HepG2 (cell line): ENCODE data around the gene ZNF273. TPM values are rescaled to one million over a fixed set of nuclear protein-coding genes. Genes with fewer than 3 reads are reported as not detected.
A peak's percentile ranks its signal among the peaks of the same experiment; 100 is the strongest.

Experiments
- ATAC-seq: fragments of 200-7000 bp; cut with Tn5 transposase; 3 replicates; pipeline ENCODE4 v1.9.1; 2020; ENCODE audit warnings: mild to moderate bottlenecking, moderate library complexity
- BruUV-seq: library from RNA; stranded (reverse); fragments of 400-500 nt; replicated peaks from 2 replicates; lab custom pipeline; 2021; lab: Mats Ljungman, UMichigan
- CTCF ChIA-PET: fragments of 300-600 bp; formaldehyde crosslinking; extraction: SDS; loops from one replicate; lab custom pipeline; 2021; ENCODE audit warnings: low total read pairs, inconsistent platforms, low intra/inter-chr PET ratio; lab: Yijun Ruan, JAX
- POLR2A ChIA-PET: fragments of 350-600 bp; sonication (Branson Sonifier 250); formaldehyde crosslinking; loops from one replicate; lab custom pipeline; 2020; ENCODE audit warnings: antibody characterized with exemption, inconsistent platforms; lab: Yijun Ruan, JAX
- DNase-seq: peaks from one replicate; pipeline ENCODE4 v3.0.0-alpha.2; 2015; ENCODE audit warnings: low spot score
- FAIRE-seq: peaks from 3 replicates; lab custom pipeline; 2011; peaks lifted over from hg19 to GRCh38; lab: Jason Lieb, UNC
- H2AFZ ChIP-seq: one replicate; pipeline ENCODE4 v1.6.1; 2011; ENCODE audit warnings: low read length, inconsistent platforms
- H3K27ac ChIP-seq: fragments of 300-600 bp; 3 replicates; pipeline ENCODE4 v1.8.0; 2011; ENCODE audit warnings: mixed run types, mild to moderate bottlenecking, mixed read lengths, low read length, inconsistent platforms; ENCODE audit not compliant: insufficient read depth; ENCODE audit errors: extremely low read length
- H3K27me3 ChIP-seq, 2 experiments: fragments of 200-600 bp in 1 of 2; 2 replicates in 1 of 2; 3 replicates in 1 of 2; pipeline versions ENCODE4 v1.6.0 to v1.8.0; 2011; ENCODE audit warnings: low read length in 2 of 2, mild to moderate bottlenecking in 2 of 2, moderate library complexity in 2 of 2, inconsistent platforms in 1 of 2; ENCODE audit not compliant: insufficient read depth in 2 of 2, control insufficient read depth in 1 of 2
- H3K36me3 ChIP-seq, 2 experiments: fragments of 200-600 bp in 1 of 2; replicated peaks in 1 of 2; 2 replicates in 1 of 2; 3 replicates in 1 of 2; pipeline versions ENCODE4 v1.5.1 to v1.8.0; 2011; ENCODE audit warnings: low read length in 2 of 2, inconsistent platforms in 1 of 2; ENCODE audit not compliant: insufficient read depth in 2 of 2, control insufficient read depth in 1 of 2
- H3K4me1 ChIP-seq: 2 replicates; pipeline ENCODE4 v1.5.1; 2012; ENCODE audit warnings: low read length, inconsistent platforms; ENCODE audit not compliant: insufficient read depth
- H3K4me2 ChIP-seq: 2 replicates; pipeline ENCODE4 v1.6.0; 2011; ENCODE audit warnings: low read depth, low read length, inconsistent platforms
- H3K4me3 ChIP-seq, 3 experiments: fragments of 200-600 bp in 1 of 3; sonication (generic), shearing (Covaris generic) in 1 of 3; replicated peaks in 1 of 3; 2 replicates each; pipeline ENCODE4 v1.5.1; 2011 to 2016; ENCODE audit warnings: low read length in 3 of 3, inconsistent platforms in 2 of 3, low read depth in 2 of 3, mild to moderate bottlenecking in 2 of 3, control low read depth in 1 of 3, mixed read lengths in 1 of 3; ENCODE audit not compliant: insufficient read depth in 1 of 3
- H3K79me2 ChIP-seq: one replicate; pipeline ENCODE4 v1.6.1; 2011; ENCODE audit warnings: low read length, inconsistent platforms; ENCODE audit not compliant: insufficient read depth
- H3K9ac ChIP-seq: 2 replicates; pipeline ENCODE4 v1.6.0; 2011; ENCODE audit warnings: mild to moderate bottlenecking, low read depth, low read length, inconsistent platforms; ENCODE audit not compliant: insufficient read depth
- H3K9me3 ChIP-seq: 2 replicates; pipeline ENCODE4 v1.5.1; 2012; ENCODE audit warnings: mild to moderate bottlenecking, low read length
- H4K20me1 ChIP-seq: 2 replicates; pipeline ENCODE4 v1.6.0; 2011; ENCODE audit warnings: inconsistent platforms, mild to moderate bottlenecking, low read length, moderate library complexity; ENCODE audit not compliant: insufficient read depth
- CHCHD3 ChIP-seq: sonication (generic); formaldehyde crosslinking; IDR thresholded peaks from 2 replicates; pipeline ENCODE4 v1.8.0; 2022; ENCODE audit warnings: mild to moderate bottlenecking, missing genetic modification reagents, moderate library complexity
- JDP2 ChIP-seq: sonication (generic); formaldehyde crosslinking; IDR thresholded peaks from 2 replicates; pipeline ENCODE4 v1.8.1; 2022; ENCODE audit warnings: missing genetic modification reagents, borderline replicate concordance
- KMT2A ChIP-seq: sonication (generic); formaldehyde crosslinking; IDR thresholded peaks from 2 replicates; pipeline ENCODE4 v1.4.0; 2020; ENCODE audit warnings: missing genetic modification reagents
- LCORL ChIP-seq, 2 experiments: fragments of 450-650 bp in 1 of 2; sonication (generic) in 1 of 2; formaldehyde crosslinking in 1 of 2; IDR thresholded peaks; 2 replicates each; pipeline versions ENCODE4 v1.5.0 to v1.6.1; 2017 to 2020; ENCODE audit warnings: antibody characterized with exemption in 1 of 2, missing genetic modification reagents in 1 of 2
- MEIS1 ChIP-seq: sonication (generic); formaldehyde crosslinking; IDR thresholded peaks from 2 replicates; pipeline ENCODE4 v1.9.0; 2021; ENCODE audit warnings: mild to moderate bottlenecking, missing genetic modification reagents, moderate library complexity, borderline replicate concordance
- MYNN ChIP-seq: sonication (generic); formaldehyde crosslinking; IDR thresholded peaks from 2 replicates; pipeline ENCODE4 v1.4.0; 2020; ENCODE audit warnings: mild to moderate bottlenecking, low read depth, missing genetic modification reagents
- NFYC ChIP-seq: IDR thresholded peaks from 2 replicates; pipeline ENCODE4 v1.6.1; 2016; ENCODE audit warnings: missing genetic modification reagents, missing compliant biosample characterization
- SAP130 ChIP-seq: IDR thresholded peaks from 2 replicates; pipeline ENCODE4 v1.6.1; 2016; ENCODE audit warnings: low read depth
- SP1 ChIP-seq, 2 experiments: fragments of 450-650 bp in 1 of 2; sonication (generic) in 1 of 2; formaldehyde crosslinking in 1 of 2; IDR thresholded peaks; 2 replicates each; pipeline versions ENCODE4 v1.4.0 to v1.6.1; 2016 to 2020; ENCODE audit warnings: missing genetic modification reagents in 1 of 2
- ZFP36L2 ChIP-seq: sonication (generic); formaldehyde crosslinking; IDR thresholded peaks from 2 replicates; pipeline ENCODE4 v1.4.0; 2020; ENCODE audit warnings: missing genetic modification reagents
- ZFP82 ChIP-seq: sonication (generic); formaldehyde crosslinking; IDR thresholded peaks from 2 replicates; pipeline ENCODE4 v1.5.1; 2020; ENCODE audit warnings: mild to moderate bottlenecking, missing genetic modification reagents, borderline replicate concordance
- ZFY ChIP-seq: sonication (generic); formaldehyde crosslinking; IDR thresholded peaks from 2 replicates; pipeline ENCODE4 v1.4.0; 2020; ENCODE audit warnings: missing genetic modification reagents
- ZMYM4 ChIP-seq: sonication (generic); formaldehyde crosslinking; IDR thresholded peaks from 2 replicates; pipeline ENCODE4 v1.8.1; 2023; ENCODE audit warnings: mild to moderate bottlenecking, missing genetic modification reagents
- ZNF180 ChIP-seq: sonication (generic); formaldehyde crosslinking; IDR thresholded peaks from 2 replicates; pipeline ENCODE4 v1.4.0; 2020; ENCODE audit warnings: low read depth, missing genetic modification reagents, borderline replicate concordance
- ZNF230 ChIP-seq: sonication (generic); formaldehyde crosslinking; IDR thresholded peaks from 2 replicates; pipeline ENCODE4 v1.4.0; 2020; ENCODE audit warnings: mild to moderate bottlenecking, missing genetic modification reagents
- ZNF331 ChIP-seq: sonication (generic); formaldehyde crosslinking; IDR thresholded peaks from 2 replicates; pipeline ENCODE4 v1.4.0; 2020; ENCODE audit warnings: missing genetic modification reagents
- ZNF558 ChIP-seq: sonication (generic); formaldehyde crosslinking; IDR thresholded peaks from 2 replicates; pipeline ENCODE4 v1.9.0; 2022; ENCODE audit warnings: mild to moderate bottlenecking, missing genetic modification reagents, borderline replicate concordance
- ZNF574 ChIP-seq: sonication (generic); formaldehyde crosslinking; IDR thresholded peaks from 2 replicates; pipeline ENCODE4 v1.4.0; 2020; ENCODE audit warnings: missing genetic modification reagents
- ZNF747 ChIP-seq: sonication (generic); formaldehyde crosslinking; IDR thresholded peaks from 2 replicates; pipeline ENCODE4 v1.8.1; 2023; ENCODE audit warnings: missing genetic modification reagents, mild to moderate bottlenecking, borderline replicate concordance
- WGBS: methylation state at CpG from one replicate; pipeline ENCODE4 v1.1.6; 2017; ENCODE audit warnings: low lambda C conversion rate; 5-methylcytosine and 5-hydroxymethylcytosine counted together
- in situ Hi-C: cut with HindIII; loops from 2 replicates; pipeline ENCODE4 v1.10.0; 2017; ENCODE audit warnings: low pct_unique_long_range_greater_than_20kb; ENCODE audit not compliant: extremely low pct_ligation_motif_present
- intact Hi-C: fragments of 100-400 bp; cut with micrococcal nuclease; formaldehyde crosslinking; loops from one replicate; pipeline ENCODE4 v1.10.0; 2022; ENCODE audit not compliant: unreplicated experiment
- polyA plus RNA-seq, 8 experiments: library from polyadenylated mRNA; depleted of rRNA in 3 of 8; stranded (reverse) in 7 of 8; unstranded in 1 of 8; fragments of >200 nt; fragmentation: Illumina TruSeq in 4 of 8; extraction: Trizol in 4 of 8; gene quantifications; 2 replicates each; pipeline versions ENCODE4 v1.2.1 to v1.2.3, GENCODE V29; 2011 to 2016; ENCODE audit warnings: low read depth in 4 of 8, missing spikeins in 1 of 8, mixed read lengths in 1 of 8; ENCODE audit not compliant: insufficient read depth in 1 of 8
- total RNA-seq, 5 experiments: library from RNA; depleted of rRNA; stranded (reverse); fragments of >200 nt; fragmentation: Illumina TruSeq; extraction: Trizol; gene quantifications; 2 replicates each; pipeline ENCODE4 v1.2.3, GENCODE V29; 2016; ENCODE audit warnings: low read depth in 1 of 5
- TF ChIP-seq, protein P1 (sequence below): sonication (generic); formaldehyde crosslinking; IDR thresholded peaks from 2 replicates; pipeline ENCODE4 v1.4.0; 2020; ENCODE audit warnings: mild to moderate bottlenecking, missing genetic modification reagents

The ZNF273 gene
- total and polyA plus RNA-seq, 2 of the 13 experiments (the other 11 are each of a cell fraction or from before 2014, with no cell fraction given), result 1.7 to 5.8 TPM

GRCh38 chr7:64888901-64889685, 14.0 kb upstream of the ZNF273 start:
- DNase-seq, result no peak
- POLR2A ChIA-PET, result no interaction called here
- Histone ChIP-seq H3K36me3 (no peaks in the 10 kb centered on the region), H3K27ac (no peak overlapping the region), H2AFZ (peak overlapping the region; percentile 43), H4K20me1 (no peaks in the 10 kb centered on the region), H3K9me3 (no peaks in the 10 kb centered on the region), H3K9ac (peak overlapping the region; percentile 33; the same call in 1 of the 2 replicates), H3K27me3 (peaks cover 18 to 63% of the 10 kb centered on the region in 2 experiments; a peak in 3 of 5 replicates), H3K4me3 (peak overlapping the region; percentile 54 to 80 (median 76)), H3K4me2 (peak overlapping the region; percentile 99), H3K79me2 (no peaks in the 10 kb centered on the region), H3K4me1 (peaks cover 33% of the 10 kb centered on the region)
- no CpG with 5 or more reads among the region's 60 CpGs for WGBS
- BruUV-seq, result no TSS peak
- intact Hi-C loops, result loop anchor here (1.0 to 2.0 kb wide), 2 partner anchors 37 to 56 kb away; no protein-coding TSS in a partner anchor
- in situ Hi-C loops, result no loop called here
- peak; percentile 66 for ATAC-seq
- FAIRE-seq, result no peak
- CTCF ChIA-PET, result no interaction called here
- TF ChIP-seq KMT2A, result 0 out of 2 replicates have a peak, but pooled peaks have one; percentile 26
- no peak for TF ChIP-seq JDP2 (CRISPR knock-in tag)
- TF ChIP-seq ZNF558 (CRISPR knock-in tag), result 0 out of 2 replicates have a peak, but pooled peaks have one; percentile 20
- no peak for TF ChIP-seq ZFP36L2 (CRISPR knock-in tag)
- no peak for TF ChIP-seq ZNF180 (CRISPR knock-in tag)
- TF ChIP-seq ZNF331, result no peak
- no peak for TF ChIP-seq SP1 (IDR thresholded peaks at IDR 0.05)
- no peak for TF ChIP-seq SP1 (CRISPR knock-in tag; IDR thresholded peaks at IDR 0.05)
- 0 out of 2 replicates have a peak, but pooled peaks have one; percentile 18 for TF ChIP-seq MYNN (CRISPR knock-in tag)
- TF ChIP-seq ZMYM4 (CRISPR knock-in tag), result 0 out of 2 replicates have a peak, but pooled peaks have one; percentile 21
- TF ChIP-seq MEIS1 (CRISPR knock-in tag), result 0 out of 2 replicates have a peak, but pooled peaks have one; percentile 36
- TF ChIP-seq CHCHD3, result no peak
- TF ChIP-seq NFYC (CRISPR knock-in tag), result no peak
- 0 out of 2 replicates have a peak, but pooled peaks have one; percentile 13 for TF ChIP-seq ZNF574
- TF ChIP-seq, protein P1, sequence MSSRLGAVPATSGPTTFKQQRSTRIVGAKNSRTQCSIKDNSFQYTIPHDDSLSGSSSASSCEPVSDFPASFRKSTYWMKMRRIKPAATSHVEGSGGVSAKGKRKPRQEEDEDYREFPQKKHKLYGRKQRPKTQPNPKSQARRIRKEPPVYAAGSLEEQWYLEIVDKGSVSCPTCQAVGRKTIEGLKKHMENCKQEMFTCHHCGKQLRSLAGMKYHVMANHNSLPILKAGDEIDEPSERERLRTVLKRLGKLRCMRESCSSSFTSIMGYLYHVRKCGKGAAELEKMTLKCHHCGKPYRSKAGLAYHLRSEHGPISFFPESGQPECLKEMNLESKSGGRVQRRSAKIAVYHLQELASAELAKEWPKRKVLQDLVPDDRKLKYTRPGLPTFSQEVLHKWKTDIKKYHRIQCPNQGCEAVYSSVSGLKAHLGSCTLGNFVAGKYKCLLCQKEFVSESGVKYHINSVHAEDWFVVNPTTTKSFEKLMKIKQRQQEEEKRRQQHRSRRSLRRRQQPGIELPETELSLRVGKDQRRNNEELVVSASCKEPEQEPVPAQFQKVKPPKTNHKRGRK, result no peak
- TF ChIP-seq ZFP82 (CRISPR knock-in tag), result no peak
- no peak for TF ChIP-seq LCORL (IDR thresholded peaks at IDR 0.05)
- TF ChIP-seq LCORL (CRISPR knock-in tag; IDR thresholded peaks at IDR 0.05), result peak; percentile 46; the same call in 1 of the 2 replicates
- TF ChIP-seq ZNF230 (CRISPR knock-in tag), result 0 out of 2 replicates have a peak, but pooled peaks have one; percentile 31
- TF ChIP-seq SAP130, result 0 out of 2 replicates have a peak, but pooled peaks have one; percentile 21
- TF ChIP-seq ZNF747 (CRISPR knock-in tag), result 0 out of 2 replicates have a peak, but pooled peaks have one; percentile 51
- peak; percentile 27 for TF ChIP-seq ZFY (CRISPR knock-in tag)
